ENCODE results near the gene MAGEB2. TPM values are rescaled to one million over a fixed set of nuclear protein-coding genes. Genes with fewer than 3 reads are reported as not detected.

The MAGEB2 gene
- total and polyA plus RNA-seq, 2 donors (not counting 3 experiments of a cell fraction or from before 2014, with no cell fraction given): not detected

DNA sequence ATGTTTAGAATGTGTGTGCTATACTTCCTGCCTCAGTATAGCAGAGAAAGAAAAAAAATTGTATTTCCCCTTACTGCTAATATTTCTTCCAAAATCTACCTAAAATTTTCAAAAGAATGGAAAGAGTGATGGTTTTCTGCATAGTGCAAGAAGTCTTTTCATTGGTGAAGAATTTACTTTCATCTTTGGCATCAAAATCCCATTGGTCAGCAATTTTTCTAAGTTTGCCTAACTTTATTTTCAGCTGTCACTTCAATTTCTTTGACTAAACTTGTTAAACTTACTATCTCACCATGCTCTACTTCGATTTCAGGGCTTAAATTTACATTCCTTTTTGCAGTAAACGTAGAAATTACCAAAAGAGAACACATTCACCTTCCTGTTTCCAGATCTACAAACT, 44.5 kb upstream of the MAGEB2 start:
- TF ChIP-seq POLR2AphosphoS5 (IDR thresholded peaks at IDR 0.05; ENCODE audit: insufficient read depth, low read depth, low read length) (no peak), GATA2 (IDR thresholded peaks at IDR 0.05; ENCODE audit: insufficient read depth, insufficient read length, low read depth, low read length) (no peak), JUN (IDR thresholded peaks at IDR 0.05; ENCODE audit: borderline replicate concordance, insufficient read depth, insufficient read length, low read depth) (no peak), FOS (IDR thresholded peaks at IDR 0.05; ENCODE audit: borderline replicate concordance, insufficient read depth, low read length) (no peak), MYC (IDR thresholded peaks at IDR 0.05; ENCODE audit: low read depth, low read length) (no peak), EZH2 (IDR thresholded peaks at IDR 0.05; ENCODE audit: borderline replicate concordance, low read depth, low read length, severe bottlenecking) (no peak), POLR2A (IDR thresholded peaks at IDR 0.05; ENCODE audit: low read depth, low read length) (no peak)
- TF ChIP-seq, protein P1, sequence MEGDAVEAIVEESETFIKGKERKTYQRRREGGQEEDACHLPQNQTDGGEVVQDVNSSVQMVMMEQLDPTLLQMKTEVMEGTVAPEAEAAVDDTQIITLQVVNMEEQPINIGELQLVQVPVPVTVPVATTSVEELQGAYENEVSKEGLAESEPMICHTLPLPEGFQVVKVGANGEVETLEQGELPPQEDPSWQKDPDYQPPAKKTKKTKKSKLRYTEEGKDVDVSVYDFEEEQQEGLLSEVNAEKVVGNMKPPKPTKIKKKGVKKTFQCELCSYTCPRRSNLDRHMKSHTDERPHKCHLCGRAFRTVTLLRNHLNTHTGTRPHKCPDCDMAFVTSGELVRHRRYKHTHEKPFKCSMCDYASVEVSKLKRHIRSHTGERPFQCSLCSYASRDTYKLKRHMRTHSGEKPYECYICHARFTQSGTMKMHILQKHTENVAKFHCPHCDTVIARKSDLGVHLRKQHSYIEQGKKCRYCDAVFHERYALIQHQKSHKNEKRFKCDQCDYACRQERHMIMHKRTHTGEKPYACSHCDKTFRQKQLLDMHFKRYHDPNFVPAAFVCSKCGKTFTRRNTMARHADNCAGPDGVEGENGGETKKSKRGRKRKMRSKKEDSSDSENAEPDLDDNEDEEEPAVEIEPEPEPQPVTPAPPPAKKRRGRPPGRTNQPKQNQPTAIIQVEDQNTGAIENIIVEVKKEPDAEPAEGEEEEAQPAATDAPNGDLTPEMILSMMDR (IDR thresholded peaks at IDR 0.05; ENCODE audit: extremely low read depth in 1 of 2, insufficient read depth in 1 of 2, low read depth in 1 of 2, low read length in 2 of 2): no peak
- TF ChIP-seq, protein P2, sequence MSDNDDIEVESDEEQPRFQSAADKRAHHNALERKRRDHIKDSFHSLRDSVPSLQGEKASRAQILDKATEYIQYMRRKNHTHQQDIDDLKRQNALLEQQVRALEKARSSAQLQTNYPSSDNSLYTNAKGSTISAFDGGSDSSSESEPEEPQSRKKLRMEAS (IDR thresholded peaks at IDR 0.05; ENCODE audit: insufficient read depth, insufficient read length): no peak
- FAIRE-seq (no peak), DNase-seq (ENCODE audit: low read depth, low spot score) (no peak)
- no TSS peak for BruUV-seq (replicated peaks)
- no peak overlapping the region for H3K4me3 ChIP-seq (replicated peaks in 1 of 3; ENCODE audit: insufficient read depth in 1 of 3, low read depth in 1 of 3, low read length in 3 of 3)
- intact Hi-C loops (cut with micrococcal nuclease) (no loop called here), dilution Hi-C loops (cut with MboI; ENCODE audit: extremely low pct_ligation_motif_present, low sequenced_read_pairs) (no loop called here)
- H2AFZ ChIP-seq (ENCODE audit: low read depth, low read length): no peak overlapping the region
- H3K9me3 ChIP-seq (replicated peaks; ENCODE audit: control insufficient read depth, insufficient read depth, low read length): no peaks in the 10 kb centered on the region
- no peaks in the 10 kb centered on the region for H3K36me3 ChIP-seq (ENCODE audit: control insufficient read depth in 2 of 2, extremely low read depth in 1 of 2, insufficient read depth in 2 of 2, low read length in 2 of 2)
- no peaks in the 10 kb centered on the region for H3K79me2 ChIP-seq (ENCODE audit: control insufficient read depth, insufficient read depth, low read length)
- H3K9ac ChIP-seq (replicated peaks; ENCODE audit: extremely low read depth, insufficient read depth, low read length): no peak overlapping the region
- H4K20me1 ChIP-seq (replicated peaks; ENCODE audit: control insufficient read depth, extremely low read depth, insufficient read depth, low read length): no peaks in the 10 kb centered on the region
- H3K4me1 ChIP-seq (ENCODE audit: control insufficient read depth, extremely low read depth, insufficient read depth, low read length): no peaks in the 10 kb centered on the region
- CTCF ChIA-PET: no interaction called here
- POLR2A ChIA-PET: no interaction called here
- H3K27ac ChIP-seq (ENCODE audit: insufficient read depth, low read depth, low read length): no peak overlapping the region
- no peak overlapping the region for H3K4me2 ChIP-seq (ENCODE audit: insufficient read depth, low read length)
- H3K27me3 ChIP-seq (ENCODE audit: control insufficient read depth in 2 of 2, insufficient read depth in 2 of 2, low read length in 2 of 2): no peaks in the 10 kb centered on the region
- H3K9me1 ChIP-seq (replicated peaks; ENCODE audit: control insufficient read depth, extremely low read depth, insufficient read depth, low read length): no peaks in the 10 kb centered on the region

All from endothelial cell of umbilical vein (primary cell).